H1 (cell line): Measurements from ENCODE around the gene PHKA1. TPM values are rescaled to one million over a fixed set of nuclear protein-coding genes. Genes with fewer than 3 reads are reported as not detected.

Experiments used
- CTCF ChIA-PET: fragments of 300-600 bp; sonication (Branson Sonifier 250); formaldehyde crosslinking; loops from one replicate; lab custom pipeline; 2021; ENCODE audit not compliant: partially characterized antibody; lab: Charles Lee
- POLR2A ChIA-PET: fragments of 300-600 bp; sonication (Branson Sonifier 250); formaldehyde crosslinking; loops from one replicate; lab custom pipeline; 2021; ENCODE audit warnings: inconsistent platforms; ENCODE audit not compliant: partially characterized antibody; lab: Charles Lee
- DNase-seq, 2 experiments: peaks; one replicate each; pipeline versions ENCODE4 v3.0.0 to v3.0.0-alpha.2; 2010 to 2022; ENCODE audit warnings: low spot score in 2 of 2, low read depth in 1 of 2, mixed read lengths in 1 of 2
- FAIRE-seq: peaks from 2 replicates; lab custom pipeline; 2011; peaks lifted over from hg19 to GRCh38; lab: Jason Lieb, UNC
- H2AFZ ChIP-seq: 2 replicates; pipeline ENCODE4 v1.8.1; 2012; ENCODE audit warnings: low read length, inconsistent platforms
- H2AK5ac ChIP-seq: 2 replicates; pipeline ENCODE4 v1.6.1; 2013; ENCODE audit warnings: low read depth, low read length
- H2BK120ac ChIP-seq: replicated peaks from 2 replicates; pipeline ENCODE3; 2013; ENCODE audit warnings: low read depth, low read length, inconsistent platforms
- H2BK12ac ChIP-seq: 2 replicates; pipeline ENCODE4 v1.6.1; 2013; ENCODE audit warnings: low read depth, low read length
- H2BK15ac ChIP-seq: 2 replicates; pipeline ENCODE4 v1.6.1; 2013; ENCODE audit warnings: low read length
- H2BK20ac ChIP-seq: 2 replicates; pipeline ENCODE4 v1.6.1; 2013; ENCODE audit warnings: low read length
- H2BK5ac ChIP-seq: 2 replicates; pipeline ENCODE4 v1.6.1; 2013; ENCODE audit warnings: low read depth, low read length
- H3K14ac ChIP-seq: 2 replicates; pipeline ENCODE4 v1.6.1; 2013; ENCODE audit warnings: inconsistent platforms; ENCODE audit not compliant: insufficient read length
- H3K18ac ChIP-seq: 2 replicates; pipeline ENCODE4 v1.6.1; 2013; ENCODE audit warnings: low read length; ENCODE audit errors: extremely low read depth
- H3K23ac ChIP-seq: 2 replicates; pipeline ENCODE4 v1.6.1; 2013; ENCODE audit warnings: inconsistent platforms; ENCODE audit not compliant: insufficient read length
- H3K23me2 ChIP-seq: 2 replicates; pipeline ENCODE4 v1.6.1; 2013; ENCODE audit warnings: low read depth, low read length
- H3K27ac ChIP-seq: 2 replicates; pipeline ENCODE4 v1.6.1; 2011; ENCODE audit warnings: low read depth, low read length, inconsistent platforms
- H3K27me3 ChIP-seq, 4 experiments: replicated peaks in 1 of 4; 1 replicate in 1 of 4; 2 replicates in 3 of 4; pipeline versions ENCODE4 v1.6.1 to v1.8.1; 2011 to 2013; ENCODE audit warnings: low read length in 3 of 4, mild to moderate bottlenecking in 3 of 4, inconsistent platforms in 2 of 4, mixed read lengths in 2 of 4, moderate library complexity in 1 of 4; ENCODE audit not compliant: control insufficient read depth in 3 of 4, insufficient read depth in 3 of 4; ENCODE audit errors: extremely low read depth in 1 of 4
- H3K36me3 ChIP-seq, 4 experiments: 2 replicates each; pipeline versions ENCODE4 v1.6.1 to v1.8.1; 2011 to 2013; ENCODE audit warnings: mild to moderate bottlenecking in 4 of 4, low read length in 3 of 4, moderate library complexity in 2 of 4, control low read depth in 1 of 4, inconsistent platforms in 1 of 4; ENCODE audit not compliant: insufficient read depth in 4 of 4, control insufficient read depth in 2 of 4
- H3K4ac ChIP-seq: replicated peaks from 2 replicates; pipeline ENCODE3; 2013; ENCODE audit warnings: low read length, low read depth, mixed read lengths, inconsistent platforms; ENCODE audit not compliant: insufficient read length
- H3K4me1 ChIP-seq, 4 experiments: replicated peaks in 1 of 4; 1 replicate in 1 of 4; 2 replicates in 3 of 4; pipeline versions ENCODE4 v1.6.1 to v1.8.1; 2011 to 2013; ENCODE audit warnings: low read length in 3 of 4, inconsistent platforms in 2 of 4, mixed read lengths in 1 of 4; ENCODE audit not compliant: insufficient read depth in 4 of 4, control insufficient read depth in 3 of 4
- H3K4me2 ChIP-seq, 2 experiments: 2 replicates each; pipeline versions ENCODE4 v1.6.1 to v1.8.1; 2011 to 2013; ENCODE audit warnings: low read depth in 2 of 2, low read length in 2 of 2, control low read depth in 1 of 2, inconsistent platforms in 1 of 2, mild to moderate bottlenecking in 1 of 2; ENCODE audit not compliant: insufficient read depth in 1 of 2
- H3K4me3 ChIP-seq, 4 experiments: fragments of 200-600, 300-600 bp in 1 of 4; sonication (generic), shearing (Covaris generic), sonication (Bioruptor Twin) in 1 of 4; 2 replicates each; pipeline versions ENCODE4 v1.5.1 to v1.8.1; 2011 to 2016; ENCODE audit warnings: low read length in 4 of 4, low read depth in 3 of 4, control low read depth in 2 of 4, inconsistent platforms in 2 of 4, mild to moderate bottlenecking in 2 of 4, mixed read lengths in 1 of 4, moderate library complexity in 1 of 4; ENCODE audit not compliant: insufficient read depth in 2 of 4; ENCODE audit errors: extremely low read depth in 1 of 4
- H3K56ac ChIP-seq: replicated peaks from 2 replicates; pipeline ENCODE3; 2013; ENCODE audit warnings: low read depth, mild to moderate bottlenecking, mixed read lengths, low read length, inconsistent platforms; ENCODE audit not compliant: insufficient read length
- H3K79me1 ChIP-seq: 2 replicates; pipeline ENCODE4 v1.6.1; 2013; ENCODE audit warnings: low read depth, low read length, control low read depth
- H3K79me2 ChIP-seq, 2 experiments: 2 replicates each; pipeline versions ENCODE4 v1.6.1 to v1.8.1; 2012 to 2013; ENCODE audit warnings: low read length in 2 of 2, mild to moderate bottlenecking in 2 of 2, inconsistent platforms in 1 of 2; ENCODE audit not compliant: insufficient read depth in 2 of 2, control insufficient read depth in 1 of 2
- H3K9ac ChIP-seq, 4 experiments: replicated peaks in 1 of 4; 1 replicate in 1 of 4; 2 replicates in 3 of 4; pipeline versions ENCODE4 v1.6.1 to v1.8.1; 2011 to 2013; ENCODE audit warnings: low read depth in 3 of 4, low read length in 3 of 4, control low read depth in 2 of 4, mild to moderate bottlenecking in 2 of 4, moderate library complexity in 2 of 4, inconsistent platforms in 1 of 4; ENCODE audit errors: extremely low read depth in 1 of 4
- H3K9me3 ChIP-seq, 2 experiments: 2 replicates each; pipeline versions ENCODE4 v1.6.1 to v1.8.1; 2012 to 2013; ENCODE audit warnings: mild to moderate bottlenecking in 2 of 2, moderate library complexity in 2 of 2, control low read depth in 1 of 2, inconsistent platforms in 1 of 2, low read depth in 1 of 2, low read length in 1 of 2, mixed read lengths in 1 of 2; ENCODE audit not compliant: insufficient read depth in 2 of 2
- H4K20me1 ChIP-seq, 2 experiments: replicated peaks in 1 of 2; 2 replicates each; pipeline versions ENCODE3 to v1.8.1; 2011 to 2013; ENCODE audit warnings: inconsistent platforms in 2 of 2, low read length in 2 of 2, mild to moderate bottlenecking in 1 of 2; ENCODE audit not compliant: insufficient read depth in 2 of 2, control insufficient read depth in 1 of 2
- H4K5ac ChIP-seq: 2 replicates; pipeline ENCODE4 v1.6.1; 2013; ENCODE audit warnings: low read length, low read depth, mixed read lengths, inconsistent platforms; ENCODE audit not compliant: insufficient read length
- H4K8ac ChIP-seq: 2 replicates; pipeline ENCODE4 v1.8.0; 2013; ENCODE audit warnings: mild to moderate bottlenecking, moderate library complexity, low read length, inconsistent platforms; ENCODE audit not compliant: insufficient read depth; ENCODE audit errors: extremely low read depth
- H4K91ac ChIP-seq: replicated peaks from 2 replicates; pipeline ENCODE3; 2013; ENCODE audit warnings: low read length, mixed read lengths, inconsistent platforms; ENCODE audit not compliant: insufficient read length
- BRCA1 ChIP-seq: IDR thresholded peaks from 2 replicates; pipeline ENCODE4 v1.6.1; 2012; ENCODE audit warnings: low read depth, low read length, improper control_type of control experiment
- CBX5 ChIP-seq: fragments of 300-800, 300-1000 bp; sonication (generic); IDR thresholded peaks from 2 replicates; pipeline ENCODE4 v1.7.1; 2016; ENCODE audit warnings: antibody characterized with exemption, low read length, low read depth
- CEBPB ChIP-seq: IDR thresholded peaks from 2 replicates; pipeline ENCODE4 v1.6.1; 2012; ENCODE audit warnings: low read depth, low read length
- EGR1 ChIP-seq: IDR thresholded peaks from 2 replicates; pipeline ENCODE4 v1.6.1; 2011; ENCODE audit warnings: low read depth, low read length, borderline replicate concordance
- RNF2 ChIP-seq: fragments of 200-900, 300-1000 bp; sonication (generic); IDR thresholded peaks from 2 replicates; pipeline ENCODE4 v1.7.1; 2016; ENCODE audit warnings: borderline replicate concordance, low read depth, mild to moderate bottlenecking, antibody characterized with exemption, low read length; ENCODE audit not compliant: poor library complexity, severe bottlenecking; ENCODE audit errors: missing control alignments
- SP2 ChIP-seq: IDR thresholded peaks from 2 replicates; pipeline ENCODE4 v1.6.1; 2012; ENCODE audit warnings: mild to moderate bottlenecking, low read length, inconsistent platforms
- WGBS, 2 experiments: shearing (Covaris generic) in 1 of 2; methylation state at CpG; one replicate each; pipeline versions ENCODE4 v1.1.6 to v1.1.7; 2013 to 2015; ENCODE audit warnings: low lambda C conversion rate in 2 of 2, mixed read lengths in 2 of 2, inconsistent platforms in 1 of 2, low coverage in 1 of 2, missing lambda C conversion rate in 1 of 2; ENCODE audit not compliant: insufficient replicate concordance in 2 of 2, insufficient coverage in 1 of 2, insufficient read length in 1 of 2; ENCODE audit errors: extremely low coverage in 1 of 2, missing lambda C conversion rate in 1 of 2; 5-methylcytosine and 5-hydroxymethylcytosine counted together
- polyA plus RNA-seq, 7 experiments: library from polyadenylated mRNA; depleted of rRNA in 3 of 7; stranded (reverse) in 5 of 7; unstranded in 2 of 7; fragments of >200 nt in 5 of 7; fragments of 200-250 nt in 2 of 7; gene quantifications; 1 replicate in 5 of 7; 2 replicates in 1 of 7; 4 replicates in 1 of 7; pipeline versions ENCODE4 v1.2.1 to v1.2.3, GENCODE V29; 2011 to 2013; ENCODE audit warnings: missing spikeins in 2 of 7, mixed read lengths in 2 of 7
- total RNA-seq: library from RNA; stranded (reverse); fragmentation: NEBNext Ultra II Directional; extraction: Animal tissue kit (Norgen Biotek cat#: 25700); gene quantifications from 2 replicates; pipeline ENCODE4 v1.2.1, GENCODE V29; 2021
- TF ChIP-seq, protein P1 (sequence below): IDR thresholded peaks from 2 replicates; pipeline ENCODE4 v1.6.1; 2011; ENCODE audit warnings: low read depth, mild to moderate bottlenecking, low read length; ENCODE audit not compliant: insufficient read depth

PHKA1 gene
- total and polyA plus RNA-seq, 2 of the 8 experiments (the other 6 are each of a cell fraction or from before 2014, with no cell fraction given) = 4.2 to 7.2 TPM

DNA sequence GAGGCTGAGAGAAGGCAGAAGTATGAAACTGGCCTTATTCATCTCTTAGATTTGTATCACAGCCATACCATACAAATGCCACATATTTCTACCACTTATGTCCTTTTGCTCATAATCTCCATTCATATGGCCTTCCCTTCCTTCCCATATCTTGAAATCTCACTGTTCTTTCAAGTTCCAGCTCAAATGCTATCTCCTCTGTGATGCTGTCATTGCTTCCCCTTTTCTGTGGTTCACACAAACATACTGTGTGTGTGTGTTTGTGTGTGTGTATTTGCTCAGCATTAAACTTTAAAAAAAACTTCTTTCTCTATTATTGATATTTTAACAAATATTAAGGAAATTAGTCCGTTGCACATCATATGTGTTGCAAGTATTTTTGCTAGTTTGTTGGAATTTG lies 26.7 kb downstream of the PHKA1 start:
- Histone ChIP-seq H3K27me3 (no peaks in the 10 kb centered on the region), H2BK20ac (no peak overlapping the region), H3K56ac (no peak overlapping the region), H4K8ac (no peak overlapping the region), H3K9me3 (no peaks in the 10 kb centered on the region), H3K79me1 (no peaks in the 10 kb centered on the region), H3K4me3 (no peak overlapping the region), H3K18ac (no peak overlapping the region), H2BK120ac (no peak overlapping the region), H2AFZ (no peak overlapping the region), H3K14ac (no peak overlapping the region), H3K23ac (no peak overlapping the region), H3K27ac (no peak overlapping the region), H3K23me2 (no peaks in the 10 kb centered on the region), H4K20me1 (no peaks in the 10 kb centered on the region), H2AK5ac (no peak overlapping the region), H4K91ac (no peak overlapping the region), H3K4me1 (no peaks in the 10 kb centered on the region)
- no peak for FAIRE-seq
- TF ChIP-seq, protein P1, sequence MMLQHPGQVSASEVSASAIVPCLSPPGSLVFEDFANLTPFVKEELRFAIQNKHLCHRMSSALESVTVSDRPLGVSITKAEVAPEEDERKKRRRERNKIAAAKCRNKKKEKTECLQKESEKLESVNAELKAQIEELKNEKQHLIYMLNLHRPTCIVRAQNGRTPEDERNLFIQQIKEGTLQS = no peak
- TF ChIP-seq CBX5 = no peak
- no peak for TF ChIP-seq BRCA1
- TF ChIP-seq EGR1 = no peak
- TF ChIP-seq CEBPB = no peak
- no peak for TF ChIP-seq SP2
- no peak for TF ChIP-seq RNF2
- TF ChIP-seq, all 59 proteins: peak for 0
- no peak overlapping the region for H3K4ac ChIP-seq
- no peak overlapping the region for H3K9ac ChIP-seq
- POLR2A ChIA-PET = no interaction called here
- H3K4me2 ChIP-seq = no peak overlapping the region
- no peak overlapping the region for H2BK15ac ChIP-seq
- no peak overlapping the region for H2BK12ac ChIP-seq
- no peak overlapping the region for H2BK5ac ChIP-seq
- no peaks in the 10 kb centered on the region; a peak in 1 of 8 replicates for H3K36me3 ChIP-seq
- no peaks in the 10 kb centered on the region for H3K79me2 ChIP-seq
- no peak for DNase-seq
- CTCF ChIA-PET = no interaction called here
- 83% methylated on average over 1 of the region's 1 CpG; no CpG with 5 or more reads in 1 of the 2 experiments for WGBS, 2 experiments
- H4K5ac ChIP-seq = no peak overlapping the region
